GM23338 (cell line): ENCODE data around the gene YIPF1. TPM values are rescaled to one million over a fixed set of nuclear protein-coding genes. Genes with fewer than 3 reads are reported as not detected.

Experiments used
- ATAC-seq: fragments of 200-7000 bp; cut with Tn5 transposase; 3 replicates; pipeline ENCODE4 v1.9.1; 2020
- DNase-seq: peaks from one replicate; pipeline ENCODE4 v3.0.0-alpha.2; 2015; ENCODE audit warnings: low spot score
- H2AFZ ChIP-seq: fragments of 200-600 bp; sonication (generic); 2 replicates; pipeline ENCODE4 v1.8.0; 2016; ENCODE audit warnings: antibody characterized with exemption, mild to moderate bottlenecking, moderate library complexity
- H3F3A ChIP-seq: fragments of 200-600 bp; sonication (generic); replicated peaks from 2 replicates; pipeline ENCODE4 v1.8.0; 2017; ENCODE audit warnings: antibody characterized with exemption, mixed run types, low read depth
- H3K27ac ChIP-seq: fragments of 200-600 bp; sonication (generic); 2 replicates; pipeline ENCODE4 v1.6.1; 2016; ENCODE audit warnings: low read depth
- H3K27me3 ChIP-seq: fragments of 200-600 bp; sonication (generic); 2 replicates; pipeline ENCODE4 v1.8.0; 2016; ENCODE audit warnings: mild to moderate bottlenecking, mixed run types, moderate library complexity; ENCODE audit not compliant: insufficient read depth
- H3K36me3 ChIP-seq: fragments of 200-600 bp; sonication (generic); 2 replicates; pipeline ENCODE4 v1.8.0; 2016; ENCODE audit warnings: mild to moderate bottlenecking; ENCODE audit not compliant: insufficient read depth
- H3K4me1 ChIP-seq: fragments of 200-600 bp; sonication (generic); 2 replicates; pipeline ENCODE4 v1.8.0; 2016; ENCODE audit warnings: mild to moderate bottlenecking, moderate library complexity; ENCODE audit not compliant: insufficient read depth
- H3K4me2 ChIP-seq: fragments of 200-600 bp; sonication (generic); 2 replicates; pipeline ENCODE4 v1.7.1; 2017; ENCODE audit warnings: mixed run types
- H3K4me3 ChIP-seq: fragments of 200-600 bp; sonication (generic); 2 replicates; pipeline ENCODE4 v1.6.1; 2016; ENCODE audit warnings: mixed run types
- H3K79me2 ChIP-seq: fragments of 200-600 bp; sonication (generic); replicated peaks from 2 replicates; pipeline ENCODE4 v1.8.0; 2017; ENCODE audit warnings: mild to moderate bottlenecking; ENCODE audit not compliant: insufficient read depth
- H3K9me2 ChIP-seq: fragments of 200-600 bp; sonication (generic); 2 replicates; pipeline ENCODE4 v1.8.0; 2017; ENCODE audit not compliant: insufficient read depth
- H4K20me1 ChIP-seq: fragments of 200-600 bp; sonication (generic); replicated peaks from 2 replicates; pipeline ENCODE4 v1.8.0; 2017; ENCODE audit warnings: mild to moderate bottlenecking; ENCODE audit not compliant: insufficient read depth
- H3K27ac Mint-ChIP-seq: 2 replicates; pipeline ENCODE4 v1.8.0; 2020; ENCODE audit warnings: inconsistent platforms, mild to moderate bottlenecking, moderate library complexity, mixed read lengths
- H3K27me3 Mint-ChIP-seq: 3 replicates; pipeline ENCODE4 v1.8.0; 2022; ENCODE audit warnings: low read depth, mild to moderate bottlenecking, moderate library complexity, mixed read lengths, inconsistent platforms; ENCODE audit not compliant: insufficient read depth, poor library complexity
- H3K36me3 Mint-ChIP-seq: 3 replicates; pipeline ENCODE4 v1.8.0; 2021; ENCODE audit warnings: low read depth, mild to moderate bottlenecking, inconsistent platforms, moderate library complexity, mixed read lengths
- H3K4me1 Mint-ChIP-seq: 3 replicates; pipeline ENCODE4 v1.8.0; 2020; ENCODE audit warnings: mild to moderate bottlenecking, inconsistent platforms, mixed read lengths
- H3K4me3 Mint-ChIP-seq: 3 replicates; pipeline ENCODE4 v1.8.0; 2021; ENCODE audit warnings: moderate library complexity, mild to moderate bottlenecking, inconsistent platforms, mixed read lengths
- H3K9me3 Mint-ChIP-seq: 3 replicates; pipeline ENCODE4 v1.8.0; 2020; ENCODE audit warnings: moderate library complexity, mild to moderate bottlenecking, inconsistent platforms, mixed read lengths
- EZH2 ChIP-seq: fragments of 200-600 bp; sonication (generic); IDR thresholded peaks from one replicate; pipeline ENCODE4 v1.8.0; 2017; ENCODE audit warnings: antibody characterized with exemption, mild to moderate bottlenecking, low read depth; ENCODE audit not compliant: unreplicated experiment
- JUNB ChIP-seq: IDR thresholded peaks from one replicate; pipeline ENCODE4 v1.6.1; 2016; ENCODE audit warnings: antibody characterized with exemption; ENCODE audit not compliant: unreplicated experiment
- NANOG ChIP-seq: IDR thresholded peaks from 2 replicates; pipeline ENCODE4 v1.6.1; 2016; ENCODE audit warnings: antibody characterized with exemption, borderline replicate concordance
- STAT1 ChIP-seq: IDR thresholded peaks from one replicate; pipeline ENCODE4 v1.6.1; 2016; ENCODE audit warnings: antibody characterized with exemption; ENCODE audit not compliant: unreplicated experiment
- ZNF114 ChIP-seq: fragments of 250-450 bp; sonication (Bioruptor Pico); IDR thresholded peaks from 2 replicates; pipeline ENCODE4 v1.5.0; 2020; ENCODE audit warnings: mild to moderate bottlenecking, moderate library complexity
- polyA plus RNA-seq: library from polyadenylated mRNA; unstranded; fragments of >200 nt; fragmentation: Nextera tagmentation; extraction: Ambion mirVana; gene quantifications from 2 replicates; pipeline ENCODE4 v1.2.1, GENCODE V29; 2016
- total RNA-seq: library from RNA; depleted of rRNA; stranded (reverse); fragments of >200 nt; shearing (Covaris generic); gene quantifications from 2 replicates; pipeline ENCODE4 v1.2.3, GENCODE V29; 2014
- TF ChIP-seq, protein P1 (sequence below): IDR thresholded peaks from one replicate; pipeline ENCODE4 v1.6.1; 2018; ENCODE audit warnings: antibody characterized with exemption; ENCODE audit not compliant: unreplicated experiment
- TF ChIP-seq, protein P2 (sequence below): fragments of 250-450 bp; sonication (Bioruptor Pico); IDR thresholded peaks from 2 replicates; pipeline ENCODE4 v1.5.0; 2020; ENCODE audit warnings: mild to moderate bottlenecking, moderate library complexity
- TF ChIP-seq, protein P3 (sequence below): IDR thresholded peaks from 2 replicates; pipeline ENCODE4 v1.6.1; 2016; ENCODE audit warnings: antibody characterized with exemption
- TF ChIP-seq, protein P4 (sequence below), 2 experiments: fragments of 200-600 bp in 1 of 2; sonication (generic) in 1 of 2; conservative IDR thresholded peaks; 2 replicates each; pipeline versions ENCODE4 v1.5.1 to v1.6.1; 2016 to 2017; ENCODE audit warnings: antibody characterized with exemption in 2 of 2, low read depth in 2 of 2, mild to moderate bottlenecking in 2 of 2, moderate library complexity in 1 of 2

Gene YIPF1
- total and polyA plus RNA-seq, 2 experiments from 2014 or later, result 14.1 to 24.0 TPM

DNA sequence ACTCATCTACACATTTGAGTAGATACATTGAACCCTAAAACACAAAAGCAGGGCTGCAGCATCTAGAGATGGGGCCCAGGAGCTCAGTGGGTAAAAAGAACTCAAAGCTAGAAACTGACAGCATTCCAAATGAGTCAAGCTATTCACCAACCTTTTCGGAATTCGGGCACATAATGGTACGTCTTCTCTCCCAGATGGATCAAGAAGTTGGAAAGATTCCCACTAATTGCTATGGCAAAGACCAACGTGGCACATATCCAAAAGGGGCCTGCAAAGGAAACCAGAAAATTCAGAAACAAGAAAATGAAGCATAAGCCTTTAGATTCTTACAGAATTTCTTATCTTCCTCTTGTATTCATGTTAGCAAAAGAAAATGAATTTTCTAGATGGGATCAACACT lies 18.4 kb downstream of the YIPF1 start:
- no peaks in the 10 kb centered on the region; the same call in none of the 2 replicates for H4K20me1 ChIP-seq
- no peak overlapping the region for H3K27ac ChIP-seq
- H3K36me3 Mint-ChIP-seq, result peaks cover 16% of the 10 kb centered on the region; the same call in 2 of the 3 replicates
- DNase-seq (no peak), ATAC-seq (no peak)
- H3K4me3 Mint-ChIP-seq, result no peak overlapping the region
- no peak overlapping the region for H3K4me2 ChIP-seq
- no peaks in the 10 kb centered on the region for H3F3A ChIP-seq
- H3K27ac Mint-ChIP-seq, result no peak overlapping the region
- H3K27me3 Mint-ChIP-seq, result peaks cover 3% of the 10 kb centered on the region
- no peaks in the 10 kb centered on the region for H3K79me2 ChIP-seq
- H3K4me1 Mint-ChIP-seq, result no peaks in the 10 kb centered on the region; the same call in 2 of the 3 replicates
- H3K36me3 ChIP-seq, result peaks cover 8% of the 10 kb centered on the region
- no peaks in the 10 kb centered on the region for H3K4me1 ChIP-seq
- H3K4me3 ChIP-seq, result no peak overlapping the region
- no peaks in the 10 kb centered on the region for H3K9me2 ChIP-seq
- TF ChIP-seq STAT1 (no peak), EZH2 (no peak), JUNB (no peak), NANOG (no peak), ZNF114 (no peak)
- TF ChIP-seq, protein P1, sequence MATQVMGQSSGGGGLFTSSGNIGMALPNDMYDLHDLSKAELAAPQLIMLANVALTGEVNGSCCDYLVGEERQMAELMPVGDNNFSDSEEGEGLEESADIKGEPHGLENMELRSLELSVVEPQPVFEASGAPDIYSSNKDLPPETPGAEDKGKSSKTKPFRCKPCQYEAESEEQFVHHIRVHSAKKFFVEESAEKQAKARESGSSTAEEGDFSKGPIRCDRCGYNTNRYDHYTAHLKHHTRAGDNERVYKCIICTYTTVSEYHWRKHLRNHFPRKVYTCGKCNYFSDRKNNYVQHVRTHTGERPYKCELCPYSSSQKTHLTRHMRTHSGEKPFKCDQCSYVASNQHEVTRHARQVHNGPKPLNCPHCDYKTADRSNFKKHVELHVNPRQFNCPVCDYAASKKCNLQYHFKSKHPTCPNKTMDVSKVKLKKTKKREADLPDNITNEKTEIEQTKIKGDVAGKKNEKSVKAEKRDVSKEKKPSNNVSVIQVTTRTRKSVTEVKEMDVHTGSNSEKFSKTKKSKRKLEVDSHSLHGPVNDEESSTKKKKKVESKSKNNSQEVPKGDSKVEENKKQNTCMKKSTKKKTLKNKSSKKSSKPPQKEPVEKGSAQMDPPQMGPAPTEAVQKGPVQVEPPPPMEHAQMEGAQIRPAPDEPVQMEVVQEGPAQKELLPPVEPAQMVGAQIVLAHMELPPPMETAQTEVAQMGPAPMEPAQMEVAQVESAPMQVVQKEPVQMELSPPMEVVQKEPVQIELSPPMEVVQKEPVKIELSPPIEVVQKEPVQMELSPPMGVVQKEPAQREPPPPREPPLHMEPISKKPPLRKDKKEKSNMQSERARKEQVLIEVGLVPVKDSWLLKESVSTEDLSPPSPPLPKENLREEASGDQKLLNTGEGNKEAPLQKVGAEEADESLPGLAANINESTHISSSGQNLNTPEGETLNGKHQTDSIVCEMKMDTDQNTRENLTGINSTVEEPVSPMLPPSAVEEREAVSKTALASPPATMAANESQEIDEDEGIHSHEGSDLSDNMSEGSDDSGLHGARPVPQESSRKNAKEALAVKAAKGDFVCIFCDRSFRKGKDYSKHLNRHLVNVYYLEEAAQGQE, result no peak
- TF ChIP-seq, protein P2, sequence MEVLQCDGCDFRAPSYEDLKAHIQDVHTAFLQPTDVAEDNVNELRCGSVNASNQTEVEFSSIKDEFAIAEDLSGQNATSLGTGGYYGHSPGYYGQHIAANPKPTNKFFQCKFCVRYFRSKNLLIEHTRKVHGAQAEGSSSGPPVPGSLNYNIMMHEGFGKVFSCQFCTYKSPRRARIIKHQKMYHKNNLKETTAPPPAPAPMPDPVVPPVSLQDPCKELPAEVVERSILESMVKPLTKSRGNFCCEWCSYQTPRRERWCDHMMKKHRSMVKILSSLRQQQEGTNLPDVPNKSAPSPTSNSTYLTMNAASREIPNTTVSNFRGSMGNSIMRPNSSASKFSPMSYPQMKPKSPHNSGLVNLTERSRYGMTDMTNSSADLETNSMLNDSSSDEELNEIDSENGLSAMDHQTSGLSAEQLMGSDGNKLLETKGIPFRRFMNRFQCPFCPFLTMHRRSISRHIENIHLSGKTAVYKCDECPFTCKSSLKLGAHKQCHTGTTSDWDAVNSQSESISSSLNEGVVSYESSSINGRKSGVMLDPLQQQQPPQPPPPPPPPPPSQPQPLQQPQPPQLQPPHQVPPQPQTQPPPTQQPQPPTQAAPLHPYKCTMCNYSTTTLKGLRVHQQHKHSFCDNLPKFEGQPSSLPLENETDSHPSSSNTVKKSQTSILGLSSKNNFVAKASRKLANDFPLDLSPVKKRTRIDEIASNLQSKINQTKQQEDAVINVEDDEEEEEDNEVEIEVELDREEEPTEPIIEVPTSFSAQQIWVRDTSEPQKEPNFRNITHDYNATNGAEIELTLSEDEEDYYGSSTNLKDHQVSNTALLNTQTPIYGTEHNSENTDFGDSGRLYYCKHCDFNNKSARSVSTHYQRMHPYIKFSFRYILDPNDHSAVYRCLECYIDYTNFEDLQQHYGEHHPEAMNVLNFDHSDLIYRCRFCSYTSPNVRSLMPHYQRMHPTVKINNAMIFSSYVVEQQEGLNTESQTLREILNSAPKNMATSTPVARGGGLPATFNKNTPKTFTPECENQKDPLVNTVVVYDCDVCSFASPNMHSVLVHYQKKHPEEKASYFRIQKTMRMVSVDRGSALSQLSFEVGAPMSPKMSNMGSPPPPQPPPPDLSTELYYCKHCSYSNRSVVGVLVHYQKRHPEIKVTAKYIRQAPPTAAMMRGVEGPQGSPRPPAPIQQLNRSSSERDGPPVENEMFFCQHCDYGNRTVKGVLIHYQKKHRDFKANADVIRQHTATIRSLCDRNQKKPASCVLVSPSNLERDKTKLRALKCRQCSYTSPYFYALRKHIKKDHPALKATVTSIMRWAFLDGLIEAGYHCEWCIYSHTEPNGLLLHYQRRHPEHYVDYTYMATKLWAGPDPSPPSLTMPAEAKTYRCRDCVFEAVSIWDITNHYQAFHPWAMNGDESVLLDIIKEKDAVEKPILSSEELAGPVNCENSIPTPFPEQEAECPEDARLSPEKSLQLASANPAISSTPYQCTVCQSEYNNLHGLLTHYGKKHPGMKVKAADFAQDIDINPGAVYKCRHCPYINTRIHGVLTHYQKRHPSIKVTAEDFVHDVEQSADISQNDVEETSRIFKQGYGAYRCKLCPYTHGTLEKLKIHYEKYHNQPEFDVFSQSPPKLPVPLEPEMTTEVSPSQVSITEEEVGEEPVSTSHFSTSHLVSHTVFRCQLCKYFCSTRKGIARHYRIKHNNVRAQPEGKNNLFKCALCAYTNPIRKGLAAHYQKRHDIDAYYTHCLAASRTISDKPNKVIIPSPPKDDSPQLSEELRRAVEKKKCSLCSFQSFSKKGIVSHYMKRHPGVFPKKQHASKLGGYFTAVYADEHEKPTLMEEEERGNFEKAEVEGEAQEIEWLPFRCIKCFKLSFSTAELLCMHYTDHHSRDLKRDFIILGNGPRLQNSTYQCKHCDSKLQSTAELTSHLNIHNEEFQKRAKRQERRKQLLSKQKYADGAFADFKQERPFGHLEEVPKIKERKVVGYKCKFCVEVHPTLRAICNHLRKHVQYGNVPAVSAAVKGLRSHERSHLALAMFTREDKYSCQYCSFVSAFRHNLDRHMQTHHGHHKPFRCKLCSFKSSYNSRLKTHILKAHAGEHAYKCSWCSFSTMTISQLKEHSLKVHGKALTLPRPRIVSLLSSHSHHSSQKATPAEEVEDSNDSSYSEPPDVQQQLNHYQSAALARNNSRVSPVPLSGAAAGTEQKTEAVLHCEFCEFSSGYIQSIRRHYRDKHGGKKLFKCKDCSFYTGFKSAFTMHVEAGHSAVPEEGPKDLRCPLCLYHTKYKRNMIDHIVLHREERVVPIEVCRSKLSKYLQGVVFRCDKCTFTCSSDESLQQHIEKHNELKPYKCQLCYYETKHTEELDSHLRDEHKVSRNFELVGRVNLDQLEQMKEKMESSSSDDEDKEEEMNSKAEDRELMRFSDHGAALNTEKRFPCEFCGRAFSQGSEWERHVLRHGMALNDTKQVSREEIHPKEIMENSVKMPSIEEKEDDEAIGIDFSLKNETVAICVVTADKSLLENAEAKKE, result no peak
- TF ChIP-seq, protein P3, sequence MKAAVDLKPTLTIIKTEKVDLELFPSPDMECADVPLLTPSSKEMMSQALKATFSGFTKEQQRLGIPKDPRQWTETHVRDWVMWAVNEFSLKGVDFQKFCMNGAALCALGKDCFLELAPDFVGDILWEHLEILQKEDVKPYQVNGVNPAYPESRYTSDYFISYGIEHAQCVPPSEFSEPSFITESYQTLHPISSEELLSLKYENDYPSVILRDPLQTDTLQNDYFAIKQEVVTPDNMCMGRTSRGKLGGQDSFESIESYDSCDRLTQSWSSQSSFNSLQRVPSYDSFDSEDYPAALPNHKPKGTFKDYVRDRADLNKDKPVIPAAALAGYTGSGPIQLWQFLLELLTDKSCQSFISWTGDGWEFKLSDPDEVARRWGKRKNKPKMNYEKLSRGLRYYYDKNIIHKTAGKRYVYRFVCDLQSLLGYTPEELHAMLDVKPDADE, result no peak
- TF ChIP-seq, protein P4, sequence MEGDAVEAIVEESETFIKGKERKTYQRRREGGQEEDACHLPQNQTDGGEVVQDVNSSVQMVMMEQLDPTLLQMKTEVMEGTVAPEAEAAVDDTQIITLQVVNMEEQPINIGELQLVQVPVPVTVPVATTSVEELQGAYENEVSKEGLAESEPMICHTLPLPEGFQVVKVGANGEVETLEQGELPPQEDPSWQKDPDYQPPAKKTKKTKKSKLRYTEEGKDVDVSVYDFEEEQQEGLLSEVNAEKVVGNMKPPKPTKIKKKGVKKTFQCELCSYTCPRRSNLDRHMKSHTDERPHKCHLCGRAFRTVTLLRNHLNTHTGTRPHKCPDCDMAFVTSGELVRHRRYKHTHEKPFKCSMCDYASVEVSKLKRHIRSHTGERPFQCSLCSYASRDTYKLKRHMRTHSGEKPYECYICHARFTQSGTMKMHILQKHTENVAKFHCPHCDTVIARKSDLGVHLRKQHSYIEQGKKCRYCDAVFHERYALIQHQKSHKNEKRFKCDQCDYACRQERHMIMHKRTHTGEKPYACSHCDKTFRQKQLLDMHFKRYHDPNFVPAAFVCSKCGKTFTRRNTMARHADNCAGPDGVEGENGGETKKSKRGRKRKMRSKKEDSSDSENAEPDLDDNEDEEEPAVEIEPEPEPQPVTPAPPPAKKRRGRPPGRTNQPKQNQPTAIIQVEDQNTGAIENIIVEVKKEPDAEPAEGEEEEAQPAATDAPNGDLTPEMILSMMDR (conservative IDR thresholded peaks at IDR 0.05; ENCODE audit: low read depth in 2 of 2), result no peak
- no peaks in the 10 kb centered on the region for H3K9me3 Mint-ChIP-seq
- no peak overlapping the region for H2AFZ ChIP-seq
- H3K27me3 ChIP-seq, result no peaks in the 10 kb centered on the region
